Measurements from ENCODE around the gene KLK8.

DNA sequence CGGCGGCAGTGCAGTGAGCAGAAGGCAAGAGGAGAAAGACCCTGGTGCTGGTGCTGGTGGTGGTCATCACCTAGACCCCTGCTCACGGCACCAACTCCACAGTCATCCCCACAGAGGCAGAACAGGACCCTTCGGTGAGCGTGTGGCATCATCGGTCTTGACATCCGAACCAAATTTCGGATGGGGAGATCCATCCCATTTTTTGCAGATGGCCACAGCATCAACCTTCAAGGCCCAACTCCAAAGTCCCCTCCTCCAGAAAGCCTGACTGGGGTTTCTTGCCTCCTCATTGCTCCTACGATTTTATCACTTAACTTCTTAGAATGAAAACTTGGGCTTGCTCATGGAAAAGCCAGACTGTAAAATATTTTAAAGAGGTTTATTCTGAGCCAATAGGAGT lies 42.1 kb upstream of the KLK8 start:
- TF ChIP-seq, protein P1, sequence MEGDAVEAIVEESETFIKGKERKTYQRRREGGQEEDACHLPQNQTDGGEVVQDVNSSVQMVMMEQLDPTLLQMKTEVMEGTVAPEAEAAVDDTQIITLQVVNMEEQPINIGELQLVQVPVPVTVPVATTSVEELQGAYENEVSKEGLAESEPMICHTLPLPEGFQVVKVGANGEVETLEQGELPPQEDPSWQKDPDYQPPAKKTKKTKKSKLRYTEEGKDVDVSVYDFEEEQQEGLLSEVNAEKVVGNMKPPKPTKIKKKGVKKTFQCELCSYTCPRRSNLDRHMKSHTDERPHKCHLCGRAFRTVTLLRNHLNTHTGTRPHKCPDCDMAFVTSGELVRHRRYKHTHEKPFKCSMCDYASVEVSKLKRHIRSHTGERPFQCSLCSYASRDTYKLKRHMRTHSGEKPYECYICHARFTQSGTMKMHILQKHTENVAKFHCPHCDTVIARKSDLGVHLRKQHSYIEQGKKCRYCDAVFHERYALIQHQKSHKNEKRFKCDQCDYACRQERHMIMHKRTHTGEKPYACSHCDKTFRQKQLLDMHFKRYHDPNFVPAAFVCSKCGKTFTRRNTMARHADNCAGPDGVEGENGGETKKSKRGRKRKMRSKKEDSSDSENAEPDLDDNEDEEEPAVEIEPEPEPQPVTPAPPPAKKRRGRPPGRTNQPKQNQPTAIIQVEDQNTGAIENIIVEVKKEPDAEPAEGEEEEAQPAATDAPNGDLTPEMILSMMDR (IDR thresholded peaks at IDR 0.05; ENCODE audit: insufficient read depth, low read length, poor library complexity, severe bottlenecking): no peak
- no peak for TF ChIP-seq EZH2phosphoT487 (conservative IDR thresholded peaks at IDR 0.05; ENCODE audit: low read length)

All from SU-DHL-6 (cell line).